DMS153 (cell line): Measurements from ENCODE around the gene FLVCR2.
"Not testable (repeated sequence)": the region's sequence is repeated elsewhere in the genome, so short reads cannot be mapped to it uniquely, and the experiment has no call there.

Source experiments
- DNase-seq: peaks from one replicate; lab custom pipeline; 2025; lab: John Stamatoyannopoulos, UW

FLVCR2 gene

DNA sequence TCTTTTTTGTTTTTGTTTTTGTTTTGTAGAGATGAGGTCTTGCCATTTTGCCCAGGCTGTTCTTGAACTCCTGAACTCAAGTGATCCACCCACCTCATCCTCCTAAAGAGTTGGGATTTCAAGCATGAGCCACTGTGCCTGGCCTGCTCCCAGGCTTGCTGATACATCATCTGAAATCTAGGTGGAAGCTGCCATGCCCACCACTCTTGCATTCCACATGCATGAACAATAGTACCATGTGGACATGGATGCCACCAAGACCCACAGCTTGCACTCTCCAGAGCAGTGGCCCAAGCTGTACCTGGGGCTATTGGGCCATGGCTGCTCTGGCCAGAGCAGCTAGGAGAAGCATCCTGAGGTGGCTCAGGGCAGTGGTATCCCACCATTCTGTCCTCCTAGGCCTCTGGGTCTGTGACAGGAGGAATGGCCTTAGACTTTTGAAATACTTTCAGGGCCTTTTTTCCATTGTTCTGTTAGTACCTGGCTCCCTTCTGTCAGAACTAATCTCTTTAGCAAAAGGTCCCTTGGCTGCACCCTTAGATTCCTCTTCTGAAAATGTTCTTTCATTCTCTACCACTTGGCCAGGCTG, 13.7 kb downstream of the FLVCR2 start:
- DNase-seq, result no peak

DNA sequence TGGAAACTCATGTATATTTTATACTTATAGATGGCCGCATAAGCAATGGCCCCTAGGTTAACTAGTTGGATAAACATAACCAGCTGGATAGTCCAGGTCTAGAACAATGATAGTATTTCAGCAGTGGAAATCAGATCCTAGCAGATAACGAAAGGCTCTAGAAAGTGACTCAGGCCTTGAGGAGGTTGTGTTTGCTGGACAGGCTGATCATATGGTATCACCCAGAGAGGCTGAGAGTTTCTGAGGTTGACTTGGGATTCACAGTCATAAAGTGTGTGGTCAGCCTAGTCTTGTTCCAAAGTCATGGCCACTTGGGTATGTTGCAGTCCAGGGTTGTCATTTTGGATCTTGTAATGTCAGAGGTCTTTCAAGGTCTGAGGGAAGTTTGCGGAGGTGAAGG, 16.8 kb downstream of the FLVCR2 start:
- no peak for DNase-seq

GRCh38 chr14:75597149-75597548, 18.7 kb downstream of the FLVCR2 start:
- DNase-seq, result no peak

DNA sequence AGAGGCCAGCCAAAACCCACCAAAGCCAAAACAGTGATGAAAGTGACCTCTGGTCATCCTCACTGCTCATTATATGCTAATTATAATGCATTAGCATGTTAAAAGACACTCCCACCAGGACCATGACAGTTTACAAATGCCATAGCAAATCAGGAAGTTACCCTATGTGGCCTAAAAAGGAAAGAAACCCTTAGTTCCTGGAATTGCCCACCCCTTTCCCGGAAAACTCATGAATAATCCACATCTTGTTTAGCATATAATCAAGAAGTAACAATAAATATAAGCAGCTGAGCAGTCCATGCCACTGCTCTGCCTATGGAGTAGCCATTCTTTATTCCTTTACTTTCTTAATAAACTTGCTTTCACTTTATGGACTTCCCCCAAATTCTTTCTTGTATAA, 21.7 kb downstream of the FLVCR2 start:
- DNase-seq, result not testable (repeated sequence)

- not testable (repeated sequence) for DNase-seq
Measured at GRCh38 chr14:75601061-75601460, 22.6 kb downstream of the FLVCR2 start.

DNA sequence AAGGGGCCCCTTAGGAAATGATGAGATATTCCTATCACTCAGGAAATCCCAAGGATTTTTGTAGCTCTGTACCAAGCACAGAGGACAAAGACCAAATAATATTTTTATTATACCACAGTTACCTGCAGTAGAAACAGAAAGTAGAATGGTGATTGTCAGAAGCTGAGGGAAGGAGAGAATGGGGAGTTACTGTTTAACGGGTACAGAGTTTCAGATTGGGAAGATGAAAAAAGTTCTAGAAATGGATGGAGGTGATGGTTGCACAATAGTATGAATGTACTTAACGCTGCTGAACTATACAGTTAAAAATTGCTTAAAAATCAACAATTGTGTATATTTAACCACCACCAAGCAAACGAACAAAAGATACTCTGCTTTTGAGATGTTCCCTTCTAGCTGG, 24.1 kb downstream of the FLVCR2 start:
- no peak for DNase-seq

GRCh38 chr14:75604979-75605851, 26.8 kb downstream of the FLVCR2 start:
- no peak for DNase-seq

- no peak for DNase-seq
Measured at GRCh38 chr14:75605916-75606315, 27.5 kb downstream of the FLVCR2 start.

- no peak for DNase-seq
Measured at GRCh38 chr14:75607044-75607443, 28.6 kb downstream of the FLVCR2 start.

DNA sequence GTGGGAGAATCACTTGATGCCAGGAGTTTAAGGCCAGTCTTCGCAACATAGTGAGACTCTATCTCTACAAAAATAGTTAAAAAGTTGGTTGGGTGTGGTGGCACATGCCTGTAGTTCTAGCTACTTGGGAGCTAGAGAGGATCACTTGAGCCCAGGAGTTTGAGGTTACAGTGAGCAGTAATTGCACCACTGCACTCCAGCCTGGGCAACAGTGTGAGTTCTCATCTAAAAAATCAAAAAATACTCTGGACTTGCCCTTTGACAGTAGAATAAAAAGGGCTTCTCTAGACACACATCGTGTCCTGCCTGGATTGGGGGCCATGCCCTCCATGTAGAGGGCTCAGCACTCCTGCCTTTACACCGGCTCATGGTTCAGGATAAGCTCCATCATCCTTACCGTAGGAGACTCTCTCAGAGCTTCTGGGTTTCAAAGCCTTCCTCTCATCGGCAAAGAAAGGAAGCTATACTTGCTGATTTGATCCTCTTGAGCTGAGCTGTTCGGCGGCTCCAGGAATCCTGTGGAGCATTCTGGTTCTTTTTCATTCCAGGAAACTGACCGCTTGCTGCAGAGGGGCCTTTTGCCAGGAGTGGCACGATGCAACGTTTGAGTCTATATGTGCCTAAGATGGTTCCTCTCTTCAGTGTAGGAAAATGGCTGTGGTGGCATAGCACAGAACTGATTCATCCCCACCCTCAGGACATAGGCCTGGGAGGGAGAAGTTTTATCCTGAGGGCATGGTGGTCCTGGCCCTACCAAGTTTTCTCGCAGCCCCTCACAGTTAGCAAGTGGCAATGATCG, 29.6 kb downstream of the FLVCR2 start:
- no peak for DNase-seq

GRCh38 chr14:75609116-75609515, 30.7 kb downstream of the FLVCR2 start:
- DNase-seq, result no peak

DNA sequence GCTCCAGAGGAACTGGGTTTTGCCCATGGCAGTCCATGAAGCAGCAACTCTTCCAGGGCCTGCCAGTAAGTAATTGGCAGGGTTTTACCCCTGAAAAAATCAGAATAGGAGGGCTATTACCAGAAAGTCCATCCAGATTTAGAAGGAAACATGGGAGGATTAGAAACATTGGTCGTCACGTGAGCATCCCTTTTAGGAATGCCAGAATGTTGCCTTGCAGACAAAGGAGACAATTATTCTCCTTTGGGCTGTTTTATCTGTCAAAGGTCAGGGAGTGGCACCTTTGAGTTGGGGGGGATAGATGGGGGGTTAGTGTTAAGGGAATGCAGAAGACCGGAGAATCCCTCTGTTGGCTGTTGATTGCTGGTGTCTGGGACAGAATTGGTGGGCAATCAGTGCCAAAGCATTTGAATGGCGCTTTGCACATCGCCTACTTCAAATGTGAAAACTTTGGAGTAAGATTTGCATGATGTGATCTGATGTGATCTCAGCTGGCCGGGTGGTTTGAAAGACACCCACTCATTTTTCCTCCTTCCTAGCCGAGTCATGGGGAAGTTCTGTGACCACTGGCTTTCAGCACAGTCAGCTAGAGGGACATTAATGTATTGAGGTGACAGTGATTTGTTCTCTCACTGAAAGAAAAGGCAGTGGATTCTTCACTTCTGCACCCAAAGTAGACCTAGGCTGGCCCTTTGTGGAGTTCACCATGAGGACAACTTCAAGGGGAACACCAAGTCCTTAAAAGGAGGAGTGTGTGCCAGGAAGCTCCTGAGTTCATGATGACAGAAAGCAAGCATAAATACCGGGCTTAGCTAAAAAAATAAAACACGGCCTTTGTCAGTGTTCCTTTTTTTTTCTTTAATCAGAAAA, 31.4 kb downstream of the FLVCR2 start:
- no peak for DNase-seq

GRCh38 chr14:75610834-75611233, 32.4 kb downstream of the FLVCR2 start:
- no peak for DNase-seq

- DNase-seq, result no peak
Measured at GRCh38 chr14:75612157-75612556, 33.7 kb downstream of the FLVCR2 start.

DNA sequence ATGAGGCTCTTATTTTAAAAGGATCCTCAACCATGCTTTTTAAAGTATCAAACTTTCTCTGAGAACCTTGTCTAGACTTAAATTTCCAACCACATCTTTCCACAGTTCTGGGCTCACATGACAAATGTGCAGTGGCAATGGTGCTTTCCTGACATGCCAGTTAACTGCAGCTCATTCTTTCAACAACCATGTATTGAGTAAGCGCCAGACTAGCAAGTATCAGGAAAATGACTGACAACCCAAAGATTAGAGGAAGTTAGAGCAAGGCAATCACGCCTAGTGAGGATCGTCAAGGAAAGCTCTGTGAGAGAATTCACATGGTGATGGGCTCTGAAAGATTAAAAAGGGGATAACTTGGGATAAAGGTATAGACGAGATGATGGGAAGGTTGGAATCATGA, 35.8 kb downstream of the FLVCR2 start:
- DNase-seq, result no peak

- no peak for DNase-seq
Measured at GRCh38 chr14:75615200-75615599, 36.8 kb downstream of the FLVCR2 start.

- no peak for DNase-seq
Measured at GRCh38 chr14:75619548-75619947, 41.1 kb downstream of the FLVCR2 start.

DNA sequence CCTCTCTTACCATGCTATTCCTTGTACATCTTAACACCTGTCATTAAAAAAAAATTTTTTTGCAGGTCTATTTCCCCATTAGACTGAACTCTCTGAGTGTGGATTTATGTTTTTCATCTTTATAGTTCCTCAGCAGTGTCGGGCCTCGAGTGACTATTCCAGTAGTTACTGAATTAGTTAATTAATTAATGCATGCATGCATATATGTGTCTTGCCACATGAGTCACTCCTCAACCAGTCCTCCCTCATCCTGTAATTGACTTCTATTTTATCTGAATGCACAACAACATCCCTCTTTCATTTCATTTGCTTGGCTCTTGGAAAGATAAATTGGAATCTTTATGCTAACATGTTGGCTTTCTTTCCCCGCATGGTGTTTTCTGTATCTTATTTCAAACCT, 46.6 kb downstream of the FLVCR2 start:
- no peak for DNase-seq

GRCh38 chr14:75626396-75626795, 48.0 kb downstream of the FLVCR2 start:
- DNase-seq, result no peak

GRCh38 chr14:75626863-75627262, 48.4 kb downstream of the FLVCR2 start:
- no peak for DNase-seq

- DNase-seq, result no peak
Measured at GRCh38 chr14:75627406-75627805, 49.0 kb downstream of the FLVCR2 start.

- no peak for DNase-seq
Measured at GRCh38 chr14:75628816-75629215, 50.4 kb downstream of the FLVCR2 start.
